HG03342 (cell line): Measurements from ENCODE around the gene NFYB.
"Not testable (repeated sequence)": the region's sequence is repeated elsewhere in the genome, so short reads cannot be mapped to it uniquely, and the experiment has no call there.

ENCODE experiments used
- ATAC-seq: cut with Tn5 transposase; IDR thresholded peaks from one replicate; pipeline ENCODE4 v1.9.1; 2021; ENCODE audit warnings: mild to moderate bottlenecking, moderate library complexity; ENCODE audit not compliant: unreplicated experiment

NFYB gene

GRCh38 chr12:104163028-104163427 is 25.0 kb upstream of the NFYB start:
- ATAC-seq = not testable (repeated sequence)

GRCh38 chr12:104155711-104156555 is 17.9 kb upstream of the NFYB start:
- no peak for ATAC-seq

GRCh38 chr12:104154806-104155205 is 16.8 kb upstream of the NFYB start:
- ATAC-seq = no peak

- ATAC-seq = no peak
Measured at GRCh38 chr12:104154286-104154685, 16.3 kb upstream of the NFYB start.

- no peak for ATAC-seq
Measured at GRCh38 chr12:104152685-104153241, 14.8 kb upstream of the NFYB start.

- ATAC-seq = no peak
Measured at GRCh38 chr12:104150416-104150815, 12.4 kb upstream of the NFYB start.

GRCh38 chr12:104147346-104147745 is 9.3 kb upstream of the NFYB start:
- ATAC-seq = no peak

GRCh38 chr12:104143918-104144317 is 5.9 kb upstream of the NFYB start:
- ATAC-seq = no peak

- ATAC-seq = no peak
Measured at GRCh38 chr12:104143002-104143401, 5.0 kb upstream of the NFYB start.

- no peak for ATAC-seq
Measured at GRCh38 chr12:104142543-104142942, 4.5 kb upstream of the NFYB start.

GRCh38 chr12:104138797-104139152 is 765 bp upstream of the NFYB start:
- ATAC-seq = no peak

GRCh38 chr12:104137001-104137901 is 759 bp downstream of the NFYB start:
- peak; percentile 24 for ATAC-seq

GRCh38 chr12:104136577-104136976 is 1.4 kb downstream of the NFYB start:
- ATAC-seq = no peak

GRCh38 chr12:104134882-104135281 is 3.1 kb downstream of the NFYB start:
- no peak for ATAC-seq

GRCh38 chr12:104133866-104134265 is 4.1 kb downstream of the NFYB start:
- no peak for ATAC-seq

GRCh38 chr12:104133321-104133720 is 4.7 kb downstream of the NFYB start:
- ATAC-seq = no peak

- ATAC-seq = no peak
Measured at GRCh38 chr12:104132351-104132956, 5.6 kb downstream of the NFYB start.

- no peak for ATAC-seq
Measured at GRCh38 chr12:104131609-104132008, 6.4 kb downstream of the NFYB start.

GRCh38 chr12:104130760-104131159 is 7.2 kb downstream of the NFYB start:
- ATAC-seq = no peak

GRCh38 chr12:104126548-104126947 is 11.5 kb downstream of the NFYB start:
- no peak for ATAC-seq

GRCh38 chr12:104122298-104122697 is 15.7 kb downstream of the NFYB start:
- ATAC-seq = no peak
